Measurements from ENCODE around the gene GPR139. TPM values are rescaled to one million over a fixed set of nuclear protein-coding genes. Genes with fewer than 3 reads are reported as not detected.

GPR139 gene
- total and polyA plus RNA-seq, 12 donors, result not detected

- TF ChIP-seq POLR2A (IDR thresholded peaks at IDR 0.05), result no peak
- TF ChIP-seq, protein P1, sequence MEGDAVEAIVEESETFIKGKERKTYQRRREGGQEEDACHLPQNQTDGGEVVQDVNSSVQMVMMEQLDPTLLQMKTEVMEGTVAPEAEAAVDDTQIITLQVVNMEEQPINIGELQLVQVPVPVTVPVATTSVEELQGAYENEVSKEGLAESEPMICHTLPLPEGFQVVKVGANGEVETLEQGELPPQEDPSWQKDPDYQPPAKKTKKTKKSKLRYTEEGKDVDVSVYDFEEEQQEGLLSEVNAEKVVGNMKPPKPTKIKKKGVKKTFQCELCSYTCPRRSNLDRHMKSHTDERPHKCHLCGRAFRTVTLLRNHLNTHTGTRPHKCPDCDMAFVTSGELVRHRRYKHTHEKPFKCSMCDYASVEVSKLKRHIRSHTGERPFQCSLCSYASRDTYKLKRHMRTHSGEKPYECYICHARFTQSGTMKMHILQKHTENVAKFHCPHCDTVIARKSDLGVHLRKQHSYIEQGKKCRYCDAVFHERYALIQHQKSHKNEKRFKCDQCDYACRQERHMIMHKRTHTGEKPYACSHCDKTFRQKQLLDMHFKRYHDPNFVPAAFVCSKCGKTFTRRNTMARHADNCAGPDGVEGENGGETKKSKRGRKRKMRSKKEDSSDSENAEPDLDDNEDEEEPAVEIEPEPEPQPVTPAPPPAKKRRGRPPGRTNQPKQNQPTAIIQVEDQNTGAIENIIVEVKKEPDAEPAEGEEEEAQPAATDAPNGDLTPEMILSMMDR (IDR thresholded peaks at IDR 0.05), result no peak
- H3K4me1 ChIP-seq (replicated peaks in 1 of 2), result no peaks in the 10 kb centered on the region
- no peak for DNase-seq
- H3K27ac ChIP-seq, result no peak overlapping the region
- WGBS, 4 donors, result 33 to 36% (median 35%) methylated on average over 9 to 11 of the region's 11 CpGs
- H3K27me3 ChIP-seq, result peaks cover 12% of the 10 kb centered on the region
- no peak overlapping the region for H3K4me3 ChIP-seq
- H3K36me3 ChIP-seq (replicated peaks in 1 of 2), result no peaks in the 10 kb centered on the region
- intact Hi-C loops (cut with DNase I), result no loop called here
- H3K9me3 ChIP-seq (replicated peaks in 1 of 3), result no peaks in the 10 kb centered on the region
These were observed 1.4 kb downstream of the GPR139 start for GRCh38 chr16:20072146-20072873.

GRCh38 chr16:20064931-20065330 lies 8.8 kb downstream of the GPR139 start:
- no peak for DNase-seq
- H3K4me1 ChIP-seq (replicated peaks in 1 of 2), result no peaks in the 10 kb centered on the region
- no peaks in the 10 kb centered on the region for H3K36me3 ChIP-seq (replicated peaks in 1 of 2)
- 42 to 75% (median 49%) methylated on average over 2 of the region's 2 CpGs for WGBS, 4 donors
- no peaks in the 10 kb centered on the region for H3K9me3 ChIP-seq (replicated peaks in 1 of 3)
- H3K4me3 ChIP-seq, result no peak overlapping the region
- H3K27ac ChIP-seq, result no peak overlapping the region
- TF ChIP-seq, protein P1 (IDR thresholded peaks at IDR 0.05), result no peak
- TF ChIP-seq POLR2A (IDR thresholded peaks at IDR 0.05), result no peak
- no peaks in the 10 kb centered on the region for H3K27me3 ChIP-seq
- intact Hi-C loops (cut with DNase I), result no loop called here

- intact Hi-C loops (cut with DNase I), result no loop called here
- WGBS, 4 donors, result 79 to 85% (median 83%) methylated on average over 3 to 4 of the region's 4 CpGs
- H3K27ac ChIP-seq, result no peak overlapping the region
- TF ChIP-seq POLR2A (IDR thresholded peaks at IDR 0.05), result no peak
- TF ChIP-seq, protein P1 (IDR thresholded peaks at IDR 0.05), result no peak
- DNase-seq, result no peak
- H3K27me3 ChIP-seq, result no peaks in the 10 kb centered on the region
- H3K4me1 ChIP-seq (replicated peaks in 1 of 2), result no peaks in the 10 kb centered on the region
- H3K9me3 ChIP-seq (replicated peaks in 1 of 3), result no peaks in the 10 kb centered on the region
- no peak overlapping the region for H3K4me3 ChIP-seq
- H3K36me3 ChIP-seq (replicated peaks in 1 of 2), result no peaks in the 10 kb centered on the region
These were observed 9.2 kb downstream of the GPR139 start for GRCh38 chr16:20064520-20064919.

- Histone ChIP-seq H3K36me3 (replicated peaks in 1 of 2) (no peaks in the 10 kb centered on the region), H3K27ac (no peak overlapping the region), H3K27me3 (no peaks in the 10 kb centered on the region), H3K9me3 (replicated peaks in 1 of 3) (no peaks in the 10 kb centered on the region), H3K4me1 (replicated peaks in 1 of 2) (no peaks in the 10 kb centered on the region), H3K4me3 (no peak overlapping the region)
- no peak for TF ChIP-seq POLR2A (IDR thresholded peaks at IDR 0.05)
- TF ChIP-seq, protein P1 (IDR thresholded peaks at IDR 0.05), result no peak
- intact Hi-C loops (cut with DNase I), result no loop called here
- 55 to 61% (median 57%) methylated on average over 3 of the region's 3 CpGs for WGBS, 4 donors
- DNase-seq, result no peak
These were observed 12.6 kb downstream of the GPR139 start for GRCh38 chr16:20061132-20061531.

Measured in adrenal gland (tissue), 12 donors.